Stomach (tissue), 4 donors: ENCODE measurements around the gene GJA3.

ENCODE experiments used
- CTCF ChIP-seq, 7 experiments: fragments of 450-650 bp in 4 of 7; fragments of 200-600 bp in 3 of 7; sonication (generic) in 3 of 7; IDR thresholded peaks; one replicate each; pipeline ENCODE4 v1.5.1; 2016 to 2019; ENCODE audit warnings: antibody characterized with exemption in 7 of 7, control low read depth in 2 of 7, mild to moderate bottlenecking in 1 of 7
- EP300 ChIP-seq: sonication (generic); formaldehyde crosslinking; IDR thresholded peaks from one replicate; pipeline ENCODE4 v1.6.1; 2017; ENCODE audit warnings: antibody characterized with exemption
- POLR2A ChIP-seq, 4 donors: fragments of 450-650 bp; IDR thresholded peaks; one replicate each; pipeline ENCODE4 v1.6.1; 2016; ENCODE audit warnings: antibody characterized with exemption in 4 of 4, control low read depth in 2 of 4, mild to moderate bottlenecking in 1 of 4, moderate library complexity in 1 of 4
- POLR2AphosphoS5 ChIP-seq, 3 donors: sonication (generic); formaldehyde crosslinking; IDR thresholded peaks; one replicate each; pipeline ENCODE4 v1.6.1; 2016; ENCODE audit warnings: antibody characterized with exemption in 3 of 3

- no peak for TF ChIP-seq EP300
- no peak for TF ChIP-seq CTCF (IDR thresholded peaks at IDR 0.05)
- no peak for TF ChIP-seq POLR2AphosphoS5 (IDR thresholded peaks at IDR 0.05)
- TF ChIP-seq POLR2A (IDR thresholded peaks at IDR 0.05): no peak
Measured at GRCh38 chr13:20186771-20187170, 25.9 kb upstream of the GJA3 start.
